ENCODE measurements around the gene SLC9A9.
A peak's percentile ranks its signal among the peaks of the same experiment; 100 is the strongest.

SLC9A9 gene

DNA sequence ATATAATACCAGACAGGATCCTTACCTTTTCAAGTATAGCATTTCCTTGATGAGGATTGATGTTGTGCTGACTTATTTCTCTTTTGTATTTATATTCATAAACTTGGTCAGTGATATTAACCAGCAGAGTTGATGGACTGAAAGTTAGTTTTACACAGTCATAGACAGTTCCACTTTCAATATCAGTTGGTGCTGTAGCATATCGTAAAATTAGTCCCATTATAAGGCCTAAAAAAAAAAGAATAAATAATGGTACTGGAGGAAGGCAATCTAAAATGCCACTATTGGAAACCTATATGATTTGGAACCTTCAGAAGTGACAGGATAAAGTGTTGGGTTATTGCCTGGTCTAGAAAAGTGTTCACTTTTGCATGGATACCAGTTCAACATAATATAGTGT, 16.3 kb downstream of the SLC9A9 start:
- no peak overlapping the region for H3K4me3 ChIP-seq (replicated peaks in 1 of 2; ENCODE audit: low read depth in 2 of 2, low read length in 2 of 2)
- no peak for DNase-seq (ENCODE audit: low read depth in 2 of 2)
- TF ChIP-seq, protein P1, sequence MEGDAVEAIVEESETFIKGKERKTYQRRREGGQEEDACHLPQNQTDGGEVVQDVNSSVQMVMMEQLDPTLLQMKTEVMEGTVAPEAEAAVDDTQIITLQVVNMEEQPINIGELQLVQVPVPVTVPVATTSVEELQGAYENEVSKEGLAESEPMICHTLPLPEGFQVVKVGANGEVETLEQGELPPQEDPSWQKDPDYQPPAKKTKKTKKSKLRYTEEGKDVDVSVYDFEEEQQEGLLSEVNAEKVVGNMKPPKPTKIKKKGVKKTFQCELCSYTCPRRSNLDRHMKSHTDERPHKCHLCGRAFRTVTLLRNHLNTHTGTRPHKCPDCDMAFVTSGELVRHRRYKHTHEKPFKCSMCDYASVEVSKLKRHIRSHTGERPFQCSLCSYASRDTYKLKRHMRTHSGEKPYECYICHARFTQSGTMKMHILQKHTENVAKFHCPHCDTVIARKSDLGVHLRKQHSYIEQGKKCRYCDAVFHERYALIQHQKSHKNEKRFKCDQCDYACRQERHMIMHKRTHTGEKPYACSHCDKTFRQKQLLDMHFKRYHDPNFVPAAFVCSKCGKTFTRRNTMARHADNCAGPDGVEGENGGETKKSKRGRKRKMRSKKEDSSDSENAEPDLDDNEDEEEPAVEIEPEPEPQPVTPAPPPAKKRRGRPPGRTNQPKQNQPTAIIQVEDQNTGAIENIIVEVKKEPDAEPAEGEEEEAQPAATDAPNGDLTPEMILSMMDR (IDR thresholded peaks at IDR 0.05; ENCODE audit: low read depth, low read length) = no peak

DNA sequence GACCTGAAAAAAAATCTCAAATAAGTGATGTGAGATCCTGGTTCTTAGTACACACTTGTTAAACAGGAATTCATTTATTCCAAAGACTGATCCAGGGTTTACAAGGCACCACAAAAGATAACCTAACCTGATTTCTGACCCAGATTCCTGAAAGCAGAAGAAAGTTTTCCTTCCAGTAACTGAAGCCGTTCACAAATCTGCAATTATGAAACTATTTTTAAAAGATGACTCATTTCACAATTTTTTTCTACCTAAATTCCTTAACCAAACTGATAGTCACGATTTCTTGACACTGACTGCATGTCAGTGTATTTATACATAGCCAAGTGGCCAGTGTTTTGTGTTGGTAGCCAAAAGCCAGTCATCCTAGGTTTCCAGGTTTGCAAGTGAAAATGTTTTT, 17.1 kb downstream of the SLC9A9 start:
- TF ChIP-seq, protein P1 (IDR thresholded peaks at IDR 0.05; ENCODE audit: low read depth, low read length) = no peak
- no peak overlapping the region for H3K4me3 ChIP-seq (replicated peaks in 1 of 2; ENCODE audit: low read depth in 2 of 2, low read length in 2 of 2)
- peak; percentile 51 to 53 for DNase-seq (ENCODE audit: low read depth in 2 of 2)

DNA sequence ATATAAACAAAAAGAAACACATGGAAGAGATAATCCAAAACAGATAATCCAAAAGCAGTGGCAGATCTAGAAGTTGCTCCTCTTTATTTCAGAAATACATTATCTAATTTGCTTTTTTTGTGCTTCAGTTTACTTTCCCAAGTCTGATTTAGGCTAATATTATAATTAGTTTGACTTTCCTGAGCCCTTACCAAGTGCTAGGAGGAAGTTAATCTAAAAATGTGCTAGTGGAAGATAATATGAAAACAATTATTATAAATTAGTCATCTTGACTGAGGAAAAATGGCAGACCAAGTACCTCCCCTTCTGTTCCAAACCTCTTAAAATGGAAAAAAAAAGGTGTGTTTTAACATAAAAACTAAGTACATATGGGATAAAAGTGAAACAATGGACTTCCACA, 17.5 kb downstream of the SLC9A9 start:
- H3K4me3 ChIP-seq (replicated peaks in 1 of 2; ENCODE audit: low read depth in 2 of 2, low read length in 2 of 2) = no peak overlapping the region
- TF ChIP-seq, protein P1 (IDR thresholded peaks at IDR 0.05; ENCODE audit: low read depth, low read length) = no peak
- no peak for DNase-seq (ENCODE audit: low read depth in 2 of 2)

DNA sequence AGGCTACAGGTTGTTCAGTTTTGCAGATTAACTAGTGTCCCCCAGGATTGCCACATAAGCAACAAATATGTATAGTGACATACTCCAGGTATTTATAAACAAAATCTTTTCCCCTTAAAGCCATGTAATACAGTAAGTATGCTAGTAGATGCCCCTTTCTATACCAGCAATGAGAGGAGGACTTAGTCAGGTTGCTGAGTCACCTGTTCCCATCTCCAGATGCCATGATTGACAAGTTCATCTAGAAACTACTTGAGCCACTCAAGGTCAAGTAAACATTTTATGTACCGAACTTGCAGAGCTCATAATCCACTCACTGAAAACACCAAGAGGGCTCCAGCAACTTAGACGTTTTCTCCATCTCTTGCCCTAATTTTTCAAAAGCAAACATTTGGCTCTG, 18.2 kb downstream of the SLC9A9 start:
- TF ChIP-seq, protein P1 (IDR thresholded peaks at IDR 0.05; ENCODE audit: low read depth, low read length) = no peak
- no peak overlapping the region for H3K4me3 ChIP-seq (replicated peaks in 1 of 2; ENCODE audit: low read depth in 2 of 2, low read length in 2 of 2)
- no peak for DNase-seq (ENCODE audit: low read depth in 2 of 2)

DNA sequence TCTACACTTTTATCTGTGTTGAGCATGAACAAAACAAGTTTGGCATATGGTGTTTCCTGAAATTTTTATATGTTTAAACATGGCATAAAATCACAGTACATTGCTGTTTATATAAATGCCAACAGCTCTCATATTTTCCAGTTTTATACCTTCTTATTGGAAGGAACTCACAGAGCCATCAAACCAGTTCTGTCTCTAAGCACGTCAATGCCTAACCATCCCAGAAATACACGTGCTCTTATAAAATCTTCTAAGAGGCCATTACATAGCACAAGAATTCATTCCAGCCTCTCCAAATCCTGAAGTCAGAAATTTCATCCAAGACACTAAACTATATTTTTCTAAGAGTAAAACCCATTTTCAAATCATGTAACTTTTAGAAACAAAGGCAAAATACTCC, 20.8 kb downstream of the SLC9A9 start:
- TF ChIP-seq, protein P1 (IDR thresholded peaks at IDR 0.05; ENCODE audit: low read depth, low read length) = no peak
- no peak overlapping the region for H3K4me3 ChIP-seq (replicated peaks in 1 of 2; ENCODE audit: low read depth in 2 of 2, low read length in 2 of 2)
- no peak for DNase-seq (ENCODE audit: low read depth in 2 of 2)

DNA sequence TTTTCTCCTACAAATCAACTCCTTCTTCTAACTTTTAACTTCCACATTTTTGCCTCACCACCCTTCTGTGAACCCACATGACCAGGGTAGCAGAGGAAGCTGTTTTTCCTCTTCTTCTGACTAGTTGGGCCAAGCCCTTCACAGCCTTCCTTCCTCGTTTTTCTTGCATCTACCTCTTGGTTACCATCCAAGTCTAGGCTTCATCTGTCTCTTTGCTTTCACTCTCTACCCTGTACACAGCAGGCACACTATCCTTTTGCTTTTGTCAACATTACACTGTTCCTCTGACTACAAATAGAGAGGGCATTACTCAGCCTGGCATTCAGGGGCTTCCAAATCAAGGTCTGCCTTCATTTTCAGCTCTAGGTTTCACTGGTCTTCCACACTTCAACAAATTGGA, 22.0 kb downstream of the SLC9A9 start:
- TF ChIP-seq, protein P1 (IDR thresholded peaks at IDR 0.05; ENCODE audit: low read depth, low read length) = no peak
- H3K4me3 ChIP-seq (replicated peaks in 1 of 2; ENCODE audit: low read depth in 2 of 2, low read length in 2 of 2) = no peak overlapping the region
- DNase-seq (ENCODE audit: low read depth in 2 of 2) = no peak

DNA sequence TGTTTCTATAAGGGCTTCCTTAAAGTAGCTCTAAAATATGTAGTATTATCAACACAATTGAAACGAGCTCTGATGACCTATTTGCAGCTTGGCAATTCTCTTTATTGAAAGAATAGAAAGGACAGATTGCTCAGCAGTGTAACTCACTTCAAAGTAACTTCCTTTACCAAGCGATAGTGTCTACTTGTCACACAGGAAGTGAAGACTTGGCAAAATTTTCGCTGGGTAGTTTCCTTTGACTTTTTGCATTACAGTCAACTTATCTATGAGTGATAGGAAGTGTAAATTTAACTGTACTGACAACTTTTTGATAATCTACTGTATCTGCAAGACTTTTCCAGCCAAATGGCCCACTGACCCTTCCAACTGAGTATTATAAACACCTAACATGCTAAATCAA, 22.8 kb downstream of the SLC9A9 start:
- no peak for DNase-seq (ENCODE audit: low read depth in 2 of 2)
- TF ChIP-seq, protein P1 (IDR thresholded peaks at IDR 0.05; ENCODE audit: low read depth, low read length) = no peak
- H3K4me3 ChIP-seq (replicated peaks in 1 of 2; ENCODE audit: low read depth in 2 of 2, low read length in 2 of 2) = no peak overlapping the region
